ENCODE data around the gene TSPAN9.

DNA sequence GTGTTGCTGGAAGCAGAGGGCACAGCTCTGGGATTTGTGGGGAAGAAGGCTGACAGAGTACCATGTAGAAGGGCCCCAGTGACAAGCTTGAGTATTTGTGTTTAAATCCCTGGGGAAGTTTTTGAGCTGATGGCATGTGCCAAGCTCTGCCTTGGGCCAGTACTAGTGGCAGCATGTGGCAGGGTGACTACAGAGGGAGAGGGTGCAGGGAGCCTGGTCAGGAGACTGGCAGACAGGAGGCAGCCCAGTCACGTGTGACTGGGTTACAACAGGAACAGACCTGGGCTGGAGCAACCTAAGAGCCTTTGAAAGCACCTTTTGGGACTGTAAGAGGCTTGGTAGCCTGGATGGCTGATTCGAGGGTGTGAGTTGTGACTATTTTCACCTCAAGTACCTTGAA lies 112.1 kb downstream of the TSPAN9 start:
- TF ChIP-seq, protein P1, sequence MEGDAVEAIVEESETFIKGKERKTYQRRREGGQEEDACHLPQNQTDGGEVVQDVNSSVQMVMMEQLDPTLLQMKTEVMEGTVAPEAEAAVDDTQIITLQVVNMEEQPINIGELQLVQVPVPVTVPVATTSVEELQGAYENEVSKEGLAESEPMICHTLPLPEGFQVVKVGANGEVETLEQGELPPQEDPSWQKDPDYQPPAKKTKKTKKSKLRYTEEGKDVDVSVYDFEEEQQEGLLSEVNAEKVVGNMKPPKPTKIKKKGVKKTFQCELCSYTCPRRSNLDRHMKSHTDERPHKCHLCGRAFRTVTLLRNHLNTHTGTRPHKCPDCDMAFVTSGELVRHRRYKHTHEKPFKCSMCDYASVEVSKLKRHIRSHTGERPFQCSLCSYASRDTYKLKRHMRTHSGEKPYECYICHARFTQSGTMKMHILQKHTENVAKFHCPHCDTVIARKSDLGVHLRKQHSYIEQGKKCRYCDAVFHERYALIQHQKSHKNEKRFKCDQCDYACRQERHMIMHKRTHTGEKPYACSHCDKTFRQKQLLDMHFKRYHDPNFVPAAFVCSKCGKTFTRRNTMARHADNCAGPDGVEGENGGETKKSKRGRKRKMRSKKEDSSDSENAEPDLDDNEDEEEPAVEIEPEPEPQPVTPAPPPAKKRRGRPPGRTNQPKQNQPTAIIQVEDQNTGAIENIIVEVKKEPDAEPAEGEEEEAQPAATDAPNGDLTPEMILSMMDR (IDR thresholded peaks at IDR 0.05): no peak
- no peak for TF ChIP-seq POLR2AphosphoS5 (IDR thresholded peaks at IDR 0.05)
